SK-N-SH (cell line): ENCODE results near the gene SAG. TPM values are rescaled to one million over a fixed set of nuclear protein-coding genes. Genes with fewer than 3 reads are reported as not detected.

Experiments
- CTCF ChIA-PET: fragments of 300-600, 350-600 bp; formaldehyde crosslinking; extraction: SDS; loops from one replicate; lab custom pipeline; 2021; lab: Yijun Ruan, JAX
- POLR2A ChIA-PET: fragments of 350-600 bp; sonication (Branson Sonifier 250); formaldehyde crosslinking; extraction: SDS; loops from one replicate; lab custom pipeline; 2020; ENCODE audit warnings: antibody characterized with exemption, inconsistent platforms; lab: Yijun Ruan, JAX
- DNase-seq: peaks from one replicate; pipeline ENCODE4 v3.0.0; 2012
- H2AFZ ChIP-seq: fragments of 200-600 bp; sonication (generic); 2 replicates; pipeline ENCODE4 v1.8.1; 2016; ENCODE audit warnings: antibody characterized with exemption, mild to moderate bottlenecking, low read depth
- H3F3A ChIP-seq: fragments of 200-600 bp; sonication (generic); replicated peaks from 2 replicates; pipeline ENCODE3; 2016; ENCODE audit warnings: antibody characterized with exemption, mild to moderate bottlenecking; ENCODE audit not compliant: insufficient read depth
- H3K27ac ChIP-seq, 2 experiments: fragments of 200-500 bp in 1 of 2; fragments of 200-600 bp in 1 of 2; sonication (Bioruptor generic) in 1 of 2; sonication (generic), shearing (Covaris generic) in 1 of 2; 2 replicates each; pipeline versions ENCODE4 v1.5.1 to v1.6.1; 2014 to 2016; ENCODE audit warnings: low read depth in 2 of 2, inconsistent platforms in 1 of 2, low read length in 1 of 2, mild to moderate bottlenecking in 1 of 2, mixed read lengths in 1 of 2
- H3K27me3 ChIP-seq: fragments of 200-600 bp; sonication (generic), shearing (Covaris generic); 2 replicates; pipeline ENCODE4 v1.6.1; 2016; ENCODE audit warnings: mixed run types; ENCODE audit not compliant: insufficient read depth
- H3K36me3 ChIP-seq, 2 experiments: fragments of 200-500 bp in 1 of 2; fragments of 200-600 bp in 1 of 2; sonication (Bioruptor generic) in 1 of 2; sonication (generic) in 1 of 2; replicated peaks in 1 of 2; 2 replicates each; pipeline versions ENCODE3 to v1.5.1; 2014 to 2016; ENCODE audit warnings: low read length in 1 of 2, mild to moderate bottlenecking in 1 of 2; ENCODE audit not compliant: insufficient read depth in 2 of 2, control insufficient read depth in 1 of 2
- H3K4me1 ChIP-seq, 2 experiments: fragments of 200-500 bp in 1 of 2; fragments of 200-600 bp in 1 of 2; sonication (Bioruptor generic) in 1 of 2; sonication (generic), shearing (Covaris generic) in 1 of 2; 2 replicates each; pipeline versions ENCODE4 v1.5.1 to v1.6.1; 2014 to 2016; ENCODE audit warnings: low read depth in 1 of 2, low read length in 1 of 2, mixed run types in 1 of 2; ENCODE audit not compliant: insufficient read depth in 2 of 2, control insufficient read depth in 1 of 2
- H3K4me2 ChIP-seq: fragments of 200-600 bp; sonication (generic), shearing (Covaris generic); 2 replicates; pipeline ENCODE4 v1.6.1; 2017; ENCODE audit warnings: mixed run types
- H3K4me3 ChIP-seq, 2 experiments: fragments of 200-500 bp in 1 of 2; fragments of 200-600 bp in 1 of 2; sonication (Bioruptor generic) in 1 of 2; sonication (generic), shearing (Covaris generic) in 1 of 2; 2 replicates each; pipeline versions ENCODE4 v1.5.1 to v1.8.1; 2014 to 2016; ENCODE audit warnings: low read depth in 2 of 2, inconsistent platforms in 1 of 2, low read length in 1 of 2, mild to moderate bottlenecking in 1 of 2, mixed read lengths in 1 of 2, moderate library complexity in 1 of 2
- H3K79me2 ChIP-seq: fragments of 200-600 bp; sonication (generic); 2 replicates; pipeline ENCODE4 v1.8.1; 2017; ENCODE audit warnings: mild to moderate bottlenecking; ENCODE audit not compliant: insufficient read depth
- H3K9ac ChIP-seq: fragments of 200-600 bp; sonication (generic); 2 replicates; pipeline ENCODE4 v1.6.1; 2017; ENCODE audit warnings: mixed run types
- H3K9me2 ChIP-seq: fragments of 200-600 bp; sonication (generic); 2 replicates; pipeline ENCODE4 v1.6.1; 2017; ENCODE audit warnings: mixed run types
- H3K9me3 ChIP-seq: fragments of 200-600 bp; sonication (generic); 2 replicates; pipeline ENCODE4 v1.6.1; 2017; ENCODE audit warnings: mixed run types, mild to moderate bottlenecking, moderate library complexity
- H4K20me1 ChIP-seq: fragments of 200-600 bp; sonication (generic); 2 replicates; pipeline ENCODE4 v1.6.1; 2017; ENCODE audit warnings: mild to moderate bottlenecking, mixed run types; ENCODE audit not compliant: insufficient read depth
- CHD2 ChIP-seq: fragments of 150-350 bp; IDR thresholded peaks from 2 replicates; pipeline ENCODE4 v1.6.1; 2018; ENCODE audit warnings: low read length; ENCODE audit not compliant: partially characterized antibody
- CTCF ChIP-seq: fragments of 200-600 bp; sonication (generic); IDR thresholded peaks from 2 replicates; pipeline ENCODE4 v1.6.1; 2017; ENCODE audit warnings: antibody characterized with exemption, mild to moderate bottlenecking, moderate library complexity
- EP300 ChIP-seq, 2 experiments: IDR thresholded peaks; 2 replicates each; pipeline versions ENCODE4 v1.4.0 to v1.6.1; 2012; ENCODE audit warnings: borderline replicate concordance in 1 of 2, low read depth in 1 of 2, low read length in 1 of 2
- EZH2phosphoT487 ChIP-seq: fragments of 200-600 bp; sonication (generic); IDR thresholded peaks from 2 replicates; pipeline ENCODE4 v1.6.1; 2017; ENCODE audit warnings: low read depth, mixed run types, mild to moderate bottlenecking, antibody characterized with exemption, moderate library complexity, borderline replicate concordance
- FOXJ3 ChIP-seq: sonication (generic); formaldehyde crosslinking; IDR thresholded peaks from 2 replicates; pipeline ENCODE4 v1.5.1; 2020; ENCODE audit warnings: mild to moderate bottlenecking, missing genetic modification reagents
- MXI1 ChIP-seq: IDR thresholded peaks from 2 replicates; pipeline ENCODE4 v1.6.1; 2012; ENCODE audit warnings: mild to moderate bottlenecking, low read depth, low read length, improper control_type of control experiment
- NFIC ChIP-seq: IDR thresholded peaks from 2 replicates; pipeline ENCODE4 v1.4.0; 2012; ENCODE audit warnings: borderline replicate concordance
- NRF1 ChIP-seq: IDR thresholded peaks from 2 replicates; pipeline ENCODE4 v1.6.1; 2012; ENCODE audit warnings: low read depth, mild to moderate bottlenecking, low read length
- RXRA ChIP-seq: IDR thresholded peaks from 2 replicates; pipeline ENCODE4 v1.4.0; 2012; ENCODE audit warnings: low read depth, mild to moderate bottlenecking, borderline replicate concordance
- SIN3A ChIP-seq: IDR thresholded peaks from 2 replicates; pipeline ENCODE4 v1.6.1; 2012; ENCODE audit warnings: low read depth, mild to moderate bottlenecking, low read length, moderate library complexity, borderline replicate concordance
- SMC3 ChIP-seq: IDR thresholded peaks from 2 replicates; pipeline ENCODE4 v1.6.1; 2012; ENCODE audit warnings: low read depth, low read length, improper control_type of control experiment
- TAF1 ChIP-seq: IDR thresholded peaks from 2 replicates; pipeline ENCODE4 v1.6.1; 2012; ENCODE audit warnings: low read depth, mild to moderate bottlenecking, low read length, moderate library complexity, borderline replicate concordance
- TCF12 ChIP-seq: IDR thresholded peaks from 2 replicates; pipeline ENCODE4 v1.4.0; 2012
- TEAD4 ChIP-seq: IDR thresholded peaks from 2 replicates; pipeline ENCODE4 v1.4.0; 2012; ENCODE audit warnings: mild to moderate bottlenecking, borderline replicate concordance; ENCODE audit not compliant: insufficient read depth
- ZBTB33 ChIP-seq: IDR thresholded peaks from 2 replicates; pipeline ENCODE4 v1.4.0; 2012; ENCODE audit warnings: low read depth, borderline replicate concordance
- WGBS: methylation state at CpG from one replicate; pipeline ENCODE4 v1.1.6; 2017; ENCODE audit warnings: low lambda C conversion rate; 5-methylcytosine and 5-hydroxymethylcytosine counted together
- polyA plus RNA-seq, 3 experiments: library from polyadenylated mRNA; depleted of rRNA; stranded (reverse); fragments of >200 nt; gene quantifications; 2 replicates each; pipeline ENCODE4 v1.2.3, GENCODE V29; 2012
- TF ChIP-seq, protein P1 (sequence below): IDR thresholded peaks from 2 replicates; pipeline ENCODE4 v1.6.1; 2012; ENCODE audit warnings: mild to moderate bottlenecking, low read depth, low read length, moderate library complexity
- TF ChIP-seq, protein P2 (sequence below): IDR thresholded peaks from 2 replicates; pipeline ENCODE4; 2012

Gene SAG
- polyA plus RNA-seq, 1 of the 3 experiments (the other 2 are of a cell fraction), result not detected

- Histone ChIP-seq H3K4me3 (no peak overlapping the region), H3K9me3 (no peaks in the 10 kb centered on the region), H3F3A (peaks cover 3% of the 10 kb centered on the region), H3K4me1 (peaks cover 29 to 33% of the 10 kb centered on the region in 2 experiments; a peak in 3 of 4 replicates), H3K27ac (peak overlapping the region in 1 of 2 experiments; percentile 86; a peak in 2 of 4 replicates), H4K20me1 (0 out of 2 replicates have a peak, but pooled peaks cover 11% of the 10 kb centered on the region), H3K9me2 (no peaks in the 10 kb centered on the region), H3K36me3 (no peaks in the 10 kb centered on the region), H3K27me3 (no peaks in the 10 kb centered on the region), H3K79me2 (peaks cover 25% of the 10 kb centered on the region), H3K4me2 (no peak overlapping the region), H3K9ac (no peak overlapping the region), H2AFZ (no peak overlapping the region)
- no peak for TF ChIP-seq FOXJ3 (CRISPR knock-in tag)
- no peak for TF ChIP-seq CHD2
- no peak for TF ChIP-seq CTCF
- no peak for TF ChIP-seq MXI1
- TF ChIP-seq, protein P1, sequence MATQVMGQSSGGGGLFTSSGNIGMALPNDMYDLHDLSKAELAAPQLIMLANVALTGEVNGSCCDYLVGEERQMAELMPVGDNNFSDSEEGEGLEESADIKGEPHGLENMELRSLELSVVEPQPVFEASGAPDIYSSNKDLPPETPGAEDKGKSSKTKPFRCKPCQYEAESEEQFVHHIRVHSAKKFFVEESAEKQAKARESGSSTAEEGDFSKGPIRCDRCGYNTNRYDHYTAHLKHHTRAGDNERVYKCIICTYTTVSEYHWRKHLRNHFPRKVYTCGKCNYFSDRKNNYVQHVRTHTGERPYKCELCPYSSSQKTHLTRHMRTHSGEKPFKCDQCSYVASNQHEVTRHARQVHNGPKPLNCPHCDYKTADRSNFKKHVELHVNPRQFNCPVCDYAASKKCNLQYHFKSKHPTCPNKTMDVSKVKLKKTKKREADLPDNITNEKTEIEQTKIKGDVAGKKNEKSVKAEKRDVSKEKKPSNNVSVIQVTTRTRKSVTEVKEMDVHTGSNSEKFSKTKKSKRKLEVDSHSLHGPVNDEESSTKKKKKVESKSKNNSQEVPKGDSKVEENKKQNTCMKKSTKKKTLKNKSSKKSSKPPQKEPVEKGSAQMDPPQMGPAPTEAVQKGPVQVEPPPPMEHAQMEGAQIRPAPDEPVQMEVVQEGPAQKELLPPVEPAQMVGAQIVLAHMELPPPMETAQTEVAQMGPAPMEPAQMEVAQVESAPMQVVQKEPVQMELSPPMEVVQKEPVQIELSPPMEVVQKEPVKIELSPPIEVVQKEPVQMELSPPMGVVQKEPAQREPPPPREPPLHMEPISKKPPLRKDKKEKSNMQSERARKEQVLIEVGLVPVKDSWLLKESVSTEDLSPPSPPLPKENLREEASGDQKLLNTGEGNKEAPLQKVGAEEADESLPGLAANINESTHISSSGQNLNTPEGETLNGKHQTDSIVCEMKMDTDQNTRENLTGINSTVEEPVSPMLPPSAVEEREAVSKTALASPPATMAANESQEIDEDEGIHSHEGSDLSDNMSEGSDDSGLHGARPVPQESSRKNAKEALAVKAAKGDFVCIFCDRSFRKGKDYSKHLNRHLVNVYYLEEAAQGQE, result no peak
- no peak for TF ChIP-seq SIN3A
- TF ChIP-seq TAF1, result no peak
- TF ChIP-seq TEAD4, result no peak
- no peak for TF ChIP-seq RXRA
- no peak for TF ChIP-seq ZBTB33
- no peak for TF ChIP-seq EP300 (IDR thresholded peaks at IDR 0.05; ENCODE audit: borderline replicate concordance in 1 of 2, low read depth in 1 of 2, low read length in 1 of 2)
- no peak for TF ChIP-seq TCF12
- no peak for TF ChIP-seq NFIC
- no peak for TF ChIP-seq NRF1
- TF ChIP-seq, protein P2, sequence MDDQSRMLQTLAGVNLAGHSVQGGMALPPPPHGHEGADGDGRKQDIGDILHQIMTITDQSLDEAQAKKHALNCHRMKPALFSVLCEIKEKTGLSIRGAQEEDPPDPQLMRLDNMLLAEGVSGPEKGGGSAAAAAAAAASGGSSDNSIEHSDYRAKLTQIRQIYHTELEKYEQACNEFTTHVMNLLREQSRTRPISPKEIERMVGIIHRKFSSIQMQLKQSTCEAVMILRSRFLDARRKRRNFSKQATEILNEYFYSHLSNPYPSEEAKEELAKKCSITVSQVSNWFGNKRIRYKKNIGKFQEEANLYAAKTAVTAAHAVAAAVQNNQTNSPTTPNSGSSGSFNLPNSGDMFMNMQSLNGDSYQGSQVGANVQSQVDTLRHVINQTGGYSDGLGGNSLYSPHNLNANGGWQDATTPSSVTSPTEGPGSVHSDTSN, result no peak
- TF ChIP-seq SMC3, result no peak
- no peak for TF ChIP-seq EZH2phosphoT487
- 97% methylated on average over 25 of the region's 25 CpGs for WGBS
- ChIA-PET POLR2A (no interaction called here), CTCF (interaction anchor here (2.6 kb wide), 1 partner anchor 95 kb away, joined by 11 read pairs; no protein-coding TSS in a partner anchor)
- no peak for DNase-seq
Measured at GRCh38 chr2:233352141-233352842, 44.7 kb downstream of the SAG start.
